GM19324 (cell line): ENCODE measurements around the gene CDH8.

ENCODE experiments used
- ATAC-seq: cut with Tn5 transposase; IDR thresholded peaks from one replicate; pipeline ENCODE4 v1.9.1; 2021; ENCODE audit warnings: mild to moderate bottlenecking, moderate library complexity; ENCODE audit not compliant: unreplicated experiment, low FRiP score

The CDH8 gene

DNA sequence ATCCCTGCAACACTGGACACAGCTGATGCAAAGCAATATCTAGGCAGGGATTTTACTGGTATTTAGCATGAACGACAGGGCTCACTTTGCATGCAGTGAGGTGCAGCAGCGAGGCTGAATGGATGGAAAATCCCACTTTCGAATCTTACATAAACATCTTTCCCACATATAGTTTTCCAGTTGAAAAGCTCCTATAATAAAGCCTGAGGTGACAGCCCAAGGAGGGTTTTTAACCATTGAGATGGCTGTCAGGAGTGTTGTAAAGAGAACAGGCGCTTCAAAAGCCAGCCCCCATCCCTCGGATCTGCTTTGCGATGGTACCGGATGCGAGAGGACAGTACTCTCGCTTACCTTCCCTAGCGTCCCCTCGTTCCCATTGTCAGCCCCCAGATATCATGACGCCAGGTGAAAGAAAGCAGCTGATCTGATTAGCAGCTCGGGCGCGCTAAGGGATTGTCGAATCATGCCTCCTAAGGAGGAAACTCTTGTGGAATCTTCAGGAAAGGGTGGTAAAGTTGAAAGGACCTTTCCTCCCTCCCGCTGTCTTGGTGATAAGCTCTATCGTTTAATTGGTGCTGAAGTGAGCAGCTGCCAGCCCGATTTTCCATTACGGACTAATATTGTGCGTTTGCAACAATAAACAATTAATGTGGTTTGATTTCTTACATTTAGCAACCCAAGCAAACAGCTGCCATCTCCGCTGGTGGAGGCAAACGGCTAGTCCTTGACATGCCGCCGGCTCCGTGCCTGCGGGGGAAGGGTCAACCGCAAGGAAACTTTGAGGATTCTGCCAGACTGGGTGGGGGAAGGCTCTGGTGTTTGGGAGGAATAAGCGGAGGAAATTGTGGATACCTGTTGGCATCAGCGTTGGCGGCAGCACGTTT, 1.8 kb downstream of the CDH8 start:
- no peak for ATAC-seq

DNA sequence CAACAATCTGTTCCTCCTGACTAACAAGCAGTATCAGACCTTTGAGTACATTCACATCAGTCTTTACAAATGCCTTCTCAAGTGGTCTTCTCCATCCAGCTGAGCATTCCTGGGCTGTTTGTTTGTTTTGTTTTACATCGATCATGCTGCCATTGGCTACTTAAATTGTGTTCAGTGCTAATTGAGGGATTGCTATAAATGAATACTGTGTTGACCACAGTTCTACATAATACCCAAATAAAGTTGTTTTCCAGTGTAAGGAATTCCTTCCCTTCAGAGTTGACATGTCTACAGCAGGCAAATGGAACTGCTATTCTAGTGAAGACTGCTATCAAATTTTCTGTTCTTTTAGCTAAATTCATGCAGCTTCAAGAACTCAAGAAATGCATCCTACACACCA, 3.2 kb downstream of the CDH8 start:
- ATAC-seq: no peak

DNA sequence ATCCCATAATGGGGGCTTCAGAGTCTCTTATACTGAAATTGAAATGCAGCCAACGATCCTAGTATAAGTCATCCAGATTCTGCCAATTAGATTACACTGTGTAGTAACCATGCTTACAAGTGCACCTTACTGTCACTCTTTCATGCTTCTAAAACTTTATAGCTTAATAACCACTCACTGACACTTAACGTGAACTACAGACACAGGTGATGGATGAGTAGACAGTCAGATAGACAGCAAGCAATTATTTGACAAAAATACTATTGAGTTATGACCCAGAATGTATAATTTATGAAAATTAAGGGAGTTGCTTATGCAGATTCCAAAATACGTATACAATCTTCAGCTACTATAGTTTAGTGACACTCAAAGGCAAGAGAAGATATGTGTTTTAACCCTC, 6.3 kb downstream of the CDH8 start:
- ATAC-seq: no peak

DNA sequence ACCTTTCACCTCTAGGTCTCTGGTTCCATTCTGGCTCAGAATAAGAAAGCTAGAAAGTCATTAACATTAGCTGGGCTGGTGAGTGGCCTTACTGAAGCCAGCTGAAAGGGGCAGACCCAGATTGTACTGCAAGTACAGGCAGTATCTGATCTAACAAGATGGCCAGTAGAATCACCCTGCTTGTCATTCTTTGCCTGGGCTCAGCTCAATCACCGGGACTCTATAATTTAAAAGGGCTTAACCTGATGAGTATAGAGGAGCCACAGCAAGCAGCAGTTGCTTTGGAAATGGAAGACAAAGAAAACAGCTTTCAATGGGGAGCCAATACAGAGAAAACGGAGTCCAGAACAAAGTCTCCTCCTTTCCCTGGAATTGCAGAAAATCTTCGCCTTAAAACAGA, 13.6 kb downstream of the CDH8 start:
- ATAC-seq: no peak

DNA sequence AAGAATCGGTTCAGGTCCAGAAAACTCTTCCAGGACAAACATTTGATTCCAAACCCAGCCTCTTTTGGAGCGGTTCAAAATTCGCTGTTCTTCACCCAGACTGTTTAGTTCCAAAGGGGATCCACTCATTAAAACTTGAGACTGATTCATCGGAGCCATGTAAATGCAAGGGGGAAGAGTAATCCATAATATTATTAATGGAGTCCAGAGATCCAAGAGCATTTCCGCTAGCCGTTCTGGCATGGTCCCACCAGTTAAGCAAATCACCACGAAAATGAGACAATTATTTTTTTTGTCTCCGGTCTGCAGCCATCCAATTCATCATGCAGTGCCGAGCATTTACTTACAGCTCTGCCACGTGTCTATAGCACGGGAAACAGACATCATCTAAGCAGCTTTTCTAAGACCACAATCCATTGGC, 15.1 kb downstream of the CDH8 start:
- no peak for ATAC-seq

DNA sequence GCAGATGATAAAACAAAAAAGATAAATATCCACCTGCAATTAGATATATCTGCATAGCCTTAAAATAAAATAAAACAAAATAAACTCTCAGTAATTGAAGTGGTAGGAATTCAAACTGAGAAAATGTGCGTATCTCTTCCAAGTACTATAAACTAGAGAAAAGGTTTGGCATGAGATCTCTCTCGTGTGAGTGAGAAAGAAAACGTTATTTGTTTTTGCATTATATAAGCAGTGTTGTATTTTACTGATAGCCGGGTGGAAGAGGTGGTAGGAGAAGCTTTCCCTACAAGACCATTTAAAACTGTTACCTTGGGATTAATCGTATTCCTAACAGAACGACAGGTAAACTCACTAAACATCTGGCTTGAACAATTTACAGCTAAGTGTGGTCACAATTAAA, 15.6 kb downstream of the CDH8 start:
- ATAC-seq: no peak

DNA sequence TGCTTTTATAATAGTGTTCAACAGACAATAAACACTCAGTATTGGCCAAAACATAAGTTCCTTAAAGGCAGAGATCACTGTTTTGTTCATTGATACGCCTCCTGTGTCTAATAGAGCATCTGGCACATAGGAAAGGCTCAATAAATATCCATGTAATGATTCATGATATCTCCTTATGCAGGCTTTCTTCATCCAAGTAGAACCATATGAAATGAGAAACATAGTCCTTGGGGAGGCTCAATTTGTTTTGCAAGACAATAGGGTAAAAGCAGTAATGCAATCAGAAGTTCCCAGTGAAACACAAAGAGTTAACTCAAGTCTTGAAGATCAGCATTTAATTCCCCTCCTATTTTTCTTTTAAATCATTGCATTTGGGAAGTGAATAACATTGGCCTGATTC, 16.4 kb downstream of the CDH8 start:
- no peak for ATAC-seq

DNA sequence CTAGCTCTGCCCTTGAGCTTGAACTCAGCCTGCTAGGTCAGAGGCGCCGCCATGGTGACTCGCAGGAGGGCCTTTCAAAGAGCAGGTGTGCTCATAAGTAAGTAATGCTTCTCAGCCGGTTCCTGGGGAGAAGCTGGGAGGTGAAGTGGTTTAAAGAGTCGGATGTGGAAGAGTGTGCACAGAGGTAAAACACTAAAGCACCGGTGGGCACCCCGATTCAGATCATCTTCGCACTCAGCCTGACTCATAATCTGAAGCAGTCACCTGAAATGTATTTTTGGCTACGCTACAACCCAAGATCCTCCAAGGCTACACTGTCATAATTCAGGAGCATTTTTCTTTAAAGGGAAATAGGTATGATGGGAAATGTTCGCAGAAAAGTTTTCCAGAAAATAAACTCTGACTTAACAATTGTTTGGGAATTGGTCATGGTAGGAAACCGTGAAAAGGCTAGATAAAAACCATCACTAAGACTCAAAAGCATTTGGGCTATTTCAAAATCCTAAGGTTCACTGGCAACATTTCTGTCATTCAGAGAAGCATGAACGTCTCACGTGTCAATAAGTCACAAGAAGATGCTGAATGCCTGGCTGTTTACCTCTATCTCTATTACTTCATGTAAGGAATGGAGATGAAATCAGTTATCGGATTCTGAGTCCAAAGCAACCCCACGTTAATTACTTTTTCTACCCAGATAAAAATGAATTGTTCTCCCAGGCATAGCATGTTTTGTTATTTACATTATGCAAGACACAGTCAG, 17.8 kb downstream of the CDH8 start:
- no peak for ATAC-seq

DNA sequence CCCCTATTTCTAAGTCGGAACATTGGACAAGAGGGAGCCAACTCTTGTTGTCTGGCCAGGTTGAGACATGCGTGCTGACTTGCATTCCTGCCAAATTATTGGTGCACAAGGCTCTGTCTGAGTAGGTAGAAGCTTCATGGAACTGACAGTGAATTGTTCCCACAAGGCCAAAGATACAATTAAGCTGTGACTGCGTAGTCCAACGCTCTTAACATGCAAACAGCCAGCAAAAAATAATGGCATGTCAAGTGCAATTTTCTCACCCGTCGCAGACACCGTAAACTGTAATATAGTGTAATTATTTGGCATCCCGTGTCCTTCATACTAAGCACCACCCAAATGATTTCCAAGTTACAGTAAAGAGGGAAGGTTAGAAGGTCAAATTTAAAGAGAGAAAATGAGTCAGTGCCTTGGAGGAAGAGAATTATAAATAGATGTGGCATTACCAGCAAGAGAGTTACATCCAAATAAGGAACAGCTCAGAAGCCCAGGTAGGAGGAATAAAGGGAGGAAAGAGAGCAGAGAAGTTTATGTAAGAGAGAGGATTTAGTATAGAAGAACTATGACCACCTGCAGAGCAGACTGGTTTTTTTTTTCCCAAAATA, 21.8 kb downstream of the CDH8 start:
- no peak for ATAC-seq

DNA sequence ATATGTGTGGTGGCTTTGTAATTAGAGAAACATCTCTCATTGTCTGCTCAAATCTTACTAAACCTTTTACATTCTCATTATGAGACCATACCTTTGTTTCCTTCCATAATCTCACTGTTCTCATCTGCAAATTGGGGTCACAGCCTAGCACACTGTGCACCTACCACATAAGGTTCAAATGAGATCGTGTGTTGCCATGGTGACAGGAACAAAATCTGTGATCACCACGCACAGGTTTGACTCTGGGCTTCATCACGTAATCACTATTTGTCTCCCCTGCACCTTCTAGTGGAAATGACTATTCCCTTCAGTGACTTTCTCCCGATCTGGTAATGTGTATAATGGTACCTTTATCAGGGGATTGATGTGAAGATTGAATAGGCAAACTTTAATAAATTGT, 26.1 kb downstream of the CDH8 start:
- no peak for ATAC-seq

DNA sequence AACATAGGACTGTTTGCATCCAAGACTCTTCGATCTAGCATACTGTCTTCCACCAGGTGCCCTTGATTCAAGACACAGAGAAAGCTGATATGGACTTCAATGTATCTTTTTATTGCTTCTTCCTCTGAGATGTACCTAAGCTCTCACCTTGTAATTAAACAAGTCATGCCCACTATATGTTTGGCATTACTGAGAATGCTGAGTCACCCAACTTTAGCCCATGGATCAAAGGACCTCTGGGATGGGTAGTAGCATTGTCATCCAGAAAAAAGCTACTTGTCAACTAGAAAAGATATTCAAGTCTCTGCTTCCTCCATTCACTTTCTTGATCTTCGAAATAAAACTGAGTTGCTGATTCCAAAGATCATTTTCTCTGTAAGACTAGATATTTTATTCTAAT, 37.8 kb downstream of the CDH8 start:
- ATAC-seq: no peak

DNA sequence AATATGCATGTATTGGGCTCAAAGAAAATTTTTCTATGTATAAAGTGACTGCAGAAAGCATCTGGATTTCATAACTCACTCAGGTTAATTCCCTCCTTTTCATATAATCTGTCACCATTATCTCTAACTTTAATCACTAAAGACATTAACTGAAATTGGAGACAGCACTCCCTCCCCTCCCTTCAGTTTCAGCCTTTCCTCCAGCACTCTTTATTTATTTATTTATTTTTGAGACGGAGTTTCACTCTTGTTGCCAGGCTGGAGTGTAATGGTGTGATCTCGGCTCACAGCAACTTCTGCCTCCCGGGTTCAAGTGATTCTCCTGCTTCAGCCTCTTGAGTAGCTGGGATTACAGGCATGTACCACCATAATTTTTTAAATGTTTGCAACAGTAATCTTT, 43.1 kb downstream of the CDH8 start:
- no peak for ATAC-seq

DNA sequence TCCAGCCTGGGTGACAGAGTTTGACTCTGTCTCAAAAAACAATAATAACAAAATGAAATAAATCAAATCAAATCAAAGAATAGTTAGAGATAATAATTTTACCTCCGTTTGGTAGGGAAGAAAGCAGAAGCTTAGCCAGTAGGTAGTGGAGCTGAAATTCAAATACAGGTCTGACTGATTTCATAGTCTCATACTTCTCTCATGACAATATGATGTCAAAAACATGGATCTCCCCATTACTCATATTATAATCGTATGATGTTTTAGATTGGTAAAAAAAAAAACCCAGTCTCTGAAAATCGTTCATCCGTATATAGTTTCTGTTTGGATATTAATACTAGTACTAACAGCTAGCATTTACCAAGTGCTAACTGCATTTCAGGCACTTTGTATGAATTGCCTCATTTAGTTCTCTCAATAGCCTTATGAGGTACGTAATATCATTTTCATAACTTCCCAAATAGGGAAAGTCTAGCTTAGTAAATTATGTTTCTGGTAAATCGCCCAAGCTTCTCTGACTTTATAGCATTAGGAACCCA, 48.7 kb downstream of the CDH8 start:
- no peak for ATAC-seq

DNA sequence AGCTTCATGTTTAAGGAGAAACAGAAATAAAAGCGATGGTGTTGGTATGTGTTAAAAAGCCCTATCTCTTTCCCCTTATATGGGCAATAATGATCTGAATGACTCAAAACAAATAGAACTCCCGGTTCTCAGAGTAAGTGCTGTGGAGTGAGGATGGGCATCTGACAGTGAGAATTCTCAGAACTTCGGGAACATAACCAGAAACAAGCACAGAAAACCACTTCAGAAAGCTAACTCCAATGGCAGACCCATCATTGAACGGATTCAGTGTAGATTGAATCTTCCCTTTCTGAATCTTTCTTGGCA, 67.2 kb downstream of the CDH8 start:
- no peak for ATAC-seq

DNA sequence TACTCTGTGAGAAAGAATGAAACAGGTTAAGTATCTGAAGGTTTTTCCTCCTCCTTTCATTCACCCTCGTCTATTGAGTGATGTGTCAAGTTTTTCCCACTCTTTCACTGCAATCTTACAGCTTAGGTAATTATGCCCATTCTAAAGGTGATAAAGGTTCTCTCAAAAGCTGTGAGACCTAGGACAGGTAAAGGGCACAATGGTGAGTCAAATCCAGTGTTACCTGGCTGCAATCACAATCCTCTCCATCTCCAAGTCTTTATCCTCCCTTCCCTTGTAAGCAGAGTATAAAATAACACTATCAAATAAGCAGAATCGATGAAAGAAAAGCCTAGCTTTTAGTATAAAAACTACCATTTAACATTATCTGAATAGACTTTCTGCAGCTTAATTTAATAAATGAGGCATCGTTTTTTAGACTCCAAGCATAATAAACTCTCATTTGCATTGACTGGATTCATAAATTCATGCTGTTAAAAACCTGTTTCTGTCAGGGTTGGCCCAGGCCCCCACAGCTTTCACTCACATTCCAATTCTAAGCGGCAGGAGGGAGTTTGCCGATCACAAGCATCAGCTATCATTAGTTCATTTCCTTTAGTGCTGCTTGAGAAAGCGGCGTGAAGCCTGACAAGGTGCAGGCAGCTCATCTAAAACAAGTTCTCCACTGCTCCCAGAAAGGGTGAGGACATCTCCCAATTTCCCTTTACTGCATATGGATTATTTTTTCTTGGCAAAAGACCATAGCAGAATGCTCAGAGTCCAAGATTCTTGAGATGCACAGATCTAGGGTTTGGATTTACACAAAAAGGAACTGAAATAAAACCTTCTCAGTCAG, 67.8 kb downstream of the CDH8 start:
- ATAC-seq: no peak

DNA sequence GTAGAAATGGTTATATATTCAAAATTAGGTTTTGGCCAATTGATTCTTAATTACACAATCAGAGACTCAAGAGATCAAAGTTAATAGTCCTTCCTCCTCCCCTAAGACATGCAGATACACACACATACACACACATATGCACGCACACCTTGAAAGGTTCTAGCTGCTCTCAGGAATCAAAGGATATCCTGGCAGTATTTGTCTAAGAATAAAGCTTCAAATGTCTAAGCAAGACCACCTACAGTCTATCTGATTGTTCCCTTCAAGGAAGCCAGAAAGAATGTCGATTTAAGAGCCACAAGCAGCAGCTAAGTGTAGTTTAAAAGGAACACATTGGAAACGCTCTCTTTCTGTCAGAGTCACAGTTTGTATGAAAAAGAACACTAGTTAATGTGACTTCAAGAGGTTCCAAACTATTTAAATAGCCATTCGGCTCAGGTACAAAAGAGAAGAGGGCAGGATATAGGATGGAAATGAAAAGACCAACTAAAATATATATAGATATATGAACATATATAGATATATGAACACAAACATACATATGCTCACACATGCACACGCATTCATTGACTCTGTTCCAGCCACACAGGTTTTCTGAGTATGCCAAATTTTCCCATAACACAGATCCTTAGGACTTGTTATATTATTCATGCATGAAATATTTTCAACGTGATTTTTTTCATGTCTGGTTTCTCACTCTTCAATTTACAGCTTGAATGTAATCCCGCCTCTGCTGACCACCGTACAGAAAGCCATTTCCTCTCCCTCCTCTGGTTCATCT, 79.0 kb downstream of the CDH8 start:
- no peak for ATAC-seq

DNA sequence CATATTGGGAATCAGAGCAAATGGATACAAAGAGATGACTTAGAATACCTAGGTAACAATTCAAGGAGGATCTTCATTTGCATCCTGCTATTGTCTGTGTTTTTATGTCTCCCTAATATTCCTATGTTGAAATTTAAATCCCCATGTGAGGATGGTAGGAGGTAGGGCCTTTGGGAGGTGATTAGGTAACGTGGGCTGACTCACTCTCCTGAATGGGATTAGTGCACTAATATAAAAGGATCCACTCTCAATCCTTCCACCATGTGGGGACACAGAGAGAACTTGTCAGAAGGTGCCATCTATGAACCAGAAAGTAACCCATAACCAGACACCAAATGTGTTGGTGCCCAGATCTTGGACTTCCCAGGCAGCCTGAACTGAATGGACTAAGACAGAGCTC, 83.4 kb downstream of the CDH8 start:
- no peak for ATAC-seq

DNA sequence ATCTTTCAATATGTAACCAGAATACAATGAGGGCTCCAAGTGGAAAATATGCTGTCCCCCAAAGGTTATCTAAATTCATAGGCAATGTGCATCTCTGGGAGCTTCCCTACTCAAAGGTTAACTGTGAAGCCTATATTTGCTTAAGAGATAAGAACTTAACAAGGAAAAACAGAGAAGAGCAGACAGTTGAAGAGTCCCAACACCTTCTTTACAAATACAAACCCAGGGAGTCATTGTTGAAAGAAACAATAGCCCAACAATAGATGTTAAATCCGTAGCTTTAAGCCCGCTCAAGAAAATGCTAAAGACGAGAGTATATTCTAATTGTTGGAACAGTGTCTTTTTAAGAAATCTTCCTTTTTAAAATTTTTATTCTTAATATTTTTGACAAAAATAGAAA, 87.8 kb downstream of the CDH8 start:
- ATAC-seq: no peak

DNA sequence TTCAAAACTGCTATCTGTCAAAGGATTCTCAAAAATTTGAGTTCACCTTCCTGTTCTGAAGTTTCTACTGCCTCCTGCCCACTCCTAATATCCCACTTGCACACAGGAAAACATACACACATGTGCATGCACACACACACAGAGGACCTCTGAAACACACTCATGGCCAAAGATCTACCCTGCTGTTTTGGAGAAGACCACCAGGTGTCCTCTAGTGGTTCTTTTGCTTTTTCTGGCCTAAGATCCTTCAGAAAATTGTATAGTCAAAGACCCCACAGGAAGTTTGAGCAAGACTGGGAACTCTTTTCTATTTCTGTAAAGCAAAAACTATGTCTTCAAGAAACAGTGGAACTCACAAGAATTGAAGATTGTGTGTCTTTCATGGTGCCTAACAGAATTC, 90.2 kb downstream of the CDH8 start:
- ATAC-seq: no peak

DNA sequence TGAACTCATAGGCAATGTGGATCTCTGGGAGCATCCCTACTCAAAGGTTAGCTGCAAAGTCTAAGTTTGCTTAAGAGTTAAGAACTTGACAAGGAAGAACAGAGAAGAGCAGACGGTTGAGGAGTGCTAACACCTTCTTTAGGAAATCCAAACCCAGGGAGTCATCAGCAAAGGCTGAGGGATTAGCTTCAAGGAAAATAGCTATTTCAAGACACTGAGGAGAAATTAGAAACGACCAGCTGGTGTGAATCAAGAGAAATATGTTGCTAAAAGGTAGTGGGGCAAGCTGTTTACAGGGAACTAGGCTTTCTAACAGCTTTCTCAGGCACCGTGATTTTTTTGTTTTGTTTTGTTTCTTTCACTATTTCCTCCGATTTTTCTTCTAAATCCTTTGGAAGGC, 90.7 kb downstream of the CDH8 start:
- ATAC-seq: no peak
